SU-DHL-6 (cell line): Measurements from ENCODE around the gene NRG3.

Experiments
- H2AFZ ChIP-seq: fragments of 200-600 bp; sonication (generic); 2 replicates; pipeline ENCODE4 v1.6.1; 2014; ENCODE audit warnings: low read depth, mild to moderate bottlenecking, moderate library complexity, mixed read lengths, antibody characterized with exemption, low read length; ENCODE audit not compliant: severe bottlenecking
- H3F3A ChIP-seq: fragments of 200-600 bp; shearing (Covaris generic); 2 replicates; pipeline ENCODE4 v1.6.0; 2016; ENCODE audit warnings: antibody characterized with exemption, mild to moderate bottlenecking; ENCODE audit not compliant: insufficient read depth
- H3K27ac ChIP-seq: fragments of 200-600 bp; sonication (generic); 2 replicates; pipeline ENCODE4 v1.5.1; 2016; ENCODE audit warnings: low read depth, mild to moderate bottlenecking, low read length, moderate library complexity, mixed read lengths
- H3K27me3 ChIP-seq: fragments of 200-600 bp; sonication (generic), shearing (Covaris generic); 2 replicates; pipeline ENCODE4 v1.6.0; 2014; ENCODE audit warnings: mild to moderate bottlenecking, low read length
- H3K36me3 ChIP-seq: fragments of 200-600 bp; sonication (generic); 2 replicates; pipeline ENCODE4 v1.6.1; 2014; ENCODE audit warnings: mild to moderate bottlenecking, low read length, mixed read lengths
- H3K4me2 ChIP-seq: fragments of 300-600, 200-600 bp; shearing (Covaris generic), sonication (generic); 2 replicates; pipeline ENCODE4 v1.6.0; 2014; ENCODE audit warnings: low read length, low read depth, mild to moderate bottlenecking; ENCODE audit not compliant: poor library complexity, severe bottlenecking
- H3K4me3 ChIP-seq: fragments of 200-600 bp; sonication (generic); 2 replicates; pipeline ENCODE4 v1.5.1; 2014; ENCODE audit warnings: antibody characterized with exemption, low read length, mild to moderate bottlenecking, mixed read lengths; ENCODE audit not compliant: insufficient read depth, poor library complexity, severe bottlenecking
- H3K79me2 ChIP-seq: fragments of 200-600 bp; sonication (generic); 2 replicates; pipeline ENCODE4 v1.6.1; 2014; ENCODE audit warnings: mild to moderate bottlenecking, low read length, moderate library complexity; ENCODE audit not compliant: insufficient read depth
- H3K9ac ChIP-seq: fragments of 200-600 bp; sonication (generic); 2 replicates; pipeline ENCODE4 v1.7.0; 2014; ENCODE audit warnings: mild to moderate bottlenecking, low read length
- H3K9me2 ChIP-seq: fragments of 200-600 bp; sonication (generic); replicated peaks from 2 replicates; pipeline ENCODE4 v1.6.1; 2014; ENCODE audit warnings: low read length; ENCODE audit not compliant: insufficient read depth
- H3K9me3 ChIP-seq: fragments of 200-600 bp; sonication (generic); 2 replicates; pipeline ENCODE4 v1.6.1; 2014; ENCODE audit warnings: low read length, mixed read lengths; ENCODE audit not compliant: insufficient read depth
- H4K20me1 ChIP-seq: fragments of 200-600 bp; sonication (generic); 2 replicates; pipeline ENCODE4 v1.6.1; 2014; ENCODE audit warnings: low read depth, mild to moderate bottlenecking, antibody characterized with exemption, low read length, moderate library complexity, mixed read lengths
- EZH2phosphoT487 ChIP-seq: fragments of 200-600 bp; sonication (generic), shearing (Covaris generic); conservative IDR thresholded peaks from 2 replicates; pipeline ENCODE4 v1.6.1; 2018; ENCODE audit warnings: mild to moderate bottlenecking, antibody characterized with exemption, low read length, moderate library complexity, mixed read lengths
- TF ChIP-seq, protein P1 (sequence below): fragments of 200-600 bp; sonication (generic); IDR thresholded peaks from one replicate; pipeline ENCODE4 v1.5.1; 2017; ENCODE audit warnings: antibody characterized with exemption, mild to moderate bottlenecking, low read length, moderate library complexity; ENCODE audit not compliant: insufficient read depth, poor library complexity, severe bottlenecking

The NRG3 gene

DNA sequence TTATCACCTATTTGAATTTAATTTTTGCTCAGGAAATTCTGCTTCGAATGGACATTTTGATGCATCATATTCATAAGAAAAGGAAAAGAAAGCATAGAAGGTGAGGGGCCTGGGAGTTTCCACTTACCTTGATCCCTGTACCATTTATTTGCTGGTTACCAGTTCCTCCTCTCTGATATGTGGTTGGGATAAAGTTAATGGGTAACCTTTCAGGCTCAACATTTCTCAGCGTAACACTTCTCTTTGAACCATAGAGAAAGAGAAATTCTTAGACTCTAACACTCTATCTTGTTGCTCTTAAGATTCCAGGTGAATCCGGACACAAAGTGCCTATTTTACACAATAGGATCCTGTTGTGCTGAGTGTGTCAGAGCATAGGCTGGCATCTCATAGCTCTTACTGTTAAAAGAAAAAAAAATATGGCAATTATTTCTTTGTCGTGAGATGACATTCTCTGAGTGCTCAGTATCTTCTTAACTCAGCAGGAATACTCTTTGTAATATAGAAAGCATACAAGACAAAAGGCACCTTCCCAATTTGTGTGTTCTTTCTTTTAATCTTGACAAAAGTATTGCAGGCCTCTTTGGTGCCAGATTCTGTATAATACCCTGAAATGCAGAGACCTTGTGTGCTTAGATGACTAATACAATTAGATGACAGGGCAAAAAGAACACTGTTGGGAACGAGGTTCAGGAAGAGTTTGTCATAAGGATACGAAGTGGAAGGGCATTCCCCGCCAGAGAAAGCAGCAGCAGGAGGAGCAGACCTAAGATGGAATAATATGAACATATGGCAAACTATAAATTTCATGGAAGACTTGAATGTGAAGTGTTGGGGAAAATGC is 689.6 kb downstream of the NRG3 start:
- Histone ChIP-seq H3K79me2 (no peaks in the 10 kb centered on the region), H3K27me3 (no peaks in the 10 kb centered on the region), H3F3A (no peaks in the 10 kb centered on the region), H3K9ac (no peak overlapping the region), H3K4me3 (no peak overlapping the region), H2AFZ (no peak overlapping the region), H3K9me3 (no peaks in the 10 kb centered on the region), H3K36me3 (no peaks in the 10 kb centered on the region), H3K27ac (no peak overlapping the region), H3K9me2 (no peaks in the 10 kb centered on the region), H4K20me1 (no peaks in the 10 kb centered on the region), H3K4me2 (no peak overlapping the region)
- no peak for TF ChIP-seq EZH2phosphoT487
- TF ChIP-seq, protein P1, sequence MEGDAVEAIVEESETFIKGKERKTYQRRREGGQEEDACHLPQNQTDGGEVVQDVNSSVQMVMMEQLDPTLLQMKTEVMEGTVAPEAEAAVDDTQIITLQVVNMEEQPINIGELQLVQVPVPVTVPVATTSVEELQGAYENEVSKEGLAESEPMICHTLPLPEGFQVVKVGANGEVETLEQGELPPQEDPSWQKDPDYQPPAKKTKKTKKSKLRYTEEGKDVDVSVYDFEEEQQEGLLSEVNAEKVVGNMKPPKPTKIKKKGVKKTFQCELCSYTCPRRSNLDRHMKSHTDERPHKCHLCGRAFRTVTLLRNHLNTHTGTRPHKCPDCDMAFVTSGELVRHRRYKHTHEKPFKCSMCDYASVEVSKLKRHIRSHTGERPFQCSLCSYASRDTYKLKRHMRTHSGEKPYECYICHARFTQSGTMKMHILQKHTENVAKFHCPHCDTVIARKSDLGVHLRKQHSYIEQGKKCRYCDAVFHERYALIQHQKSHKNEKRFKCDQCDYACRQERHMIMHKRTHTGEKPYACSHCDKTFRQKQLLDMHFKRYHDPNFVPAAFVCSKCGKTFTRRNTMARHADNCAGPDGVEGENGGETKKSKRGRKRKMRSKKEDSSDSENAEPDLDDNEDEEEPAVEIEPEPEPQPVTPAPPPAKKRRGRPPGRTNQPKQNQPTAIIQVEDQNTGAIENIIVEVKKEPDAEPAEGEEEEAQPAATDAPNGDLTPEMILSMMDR, result no peak

DNA sequence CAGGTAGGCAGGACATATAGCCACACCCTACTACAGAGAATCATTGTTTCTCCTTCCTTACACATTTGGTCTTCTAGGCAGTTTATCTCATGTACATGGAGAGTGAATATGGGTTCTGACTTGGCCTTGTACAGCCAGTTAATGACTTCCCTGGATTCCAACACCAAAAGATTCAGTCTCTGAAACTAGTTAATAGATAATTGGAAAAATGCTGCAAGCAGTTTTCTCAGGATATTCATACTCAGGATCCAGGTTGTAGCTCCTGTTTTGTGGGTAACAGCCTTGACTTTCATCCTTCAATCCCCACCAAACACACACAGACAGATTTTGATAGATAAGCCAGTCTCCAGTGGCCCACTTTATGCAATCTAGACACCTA is 690.2 kb downstream of the NRG3 start:
- Histone ChIP-seq H3K4me2 (no peak overlapping the region), H4K20me1 (no peaks in the 10 kb centered on the region), H3F3A (no peaks in the 10 kb centered on the region), H3K9ac (no peak overlapping the region), H3K79me2 (no peaks in the 10 kb centered on the region), H3K4me3 (no peak overlapping the region), H3K36me3 (no peaks in the 10 kb centered on the region), H3K9me3 (no peaks in the 10 kb centered on the region), H3K27ac (no peak overlapping the region), H3K27me3 (no peaks in the 10 kb centered on the region), H2AFZ (no peak overlapping the region), H3K9me2 (no peaks in the 10 kb centered on the region)
- TF ChIP-seq, protein P1, result no peak
- TF ChIP-seq EZH2phosphoT487, result no peak

DNA sequence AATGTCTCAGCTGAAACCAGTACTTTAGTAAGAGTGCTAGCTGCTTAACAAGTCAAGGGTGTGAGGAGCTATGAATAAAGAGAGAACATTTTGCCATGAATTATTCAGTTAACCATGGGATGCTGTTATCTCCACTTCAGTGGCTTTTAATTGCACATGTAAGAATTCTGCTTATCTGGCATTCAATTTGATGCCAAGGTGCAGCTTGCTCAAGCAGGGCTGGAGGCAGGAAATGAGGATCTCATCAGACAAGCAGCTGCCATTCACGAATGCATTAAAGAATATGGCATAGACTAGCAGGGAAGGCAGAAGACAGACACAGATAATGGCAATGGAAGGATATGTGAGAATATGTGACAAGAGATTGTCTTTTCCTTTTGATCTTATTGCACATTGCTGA is 697.8 kb downstream of the NRG3 start:
- Histone ChIP-seq H2AFZ (no peak overlapping the region), H3K4me2 (no peak overlapping the region), H3F3A (no peaks in the 10 kb centered on the region), H3K27ac (no peak overlapping the region), H3K4me3 (no peak overlapping the region), H3K79me2 (no peaks in the 10 kb centered on the region), H4K20me1 (no peaks in the 10 kb centered on the region), H3K9me3 (no peaks in the 10 kb centered on the region), H3K27me3 (no peaks in the 10 kb centered on the region), H3K36me3 (no peaks in the 10 kb centered on the region), H3K9me2 (no peaks in the 10 kb centered on the region), H3K9ac (no peak overlapping the region)
- TF ChIP-seq, protein P1, result no peak
- TF ChIP-seq EZH2phosphoT487, result no peak
